Measurements from ENCODE around the gene CD84.
A peak's percentile ranks its signal among the peaks of the same experiment; 100 is the strongest.
"Not testable (repeated sequence)": the region's sequence is repeated elsewhere in the genome, so short reads cannot be mapped to it uniquely, and the experiment has no call there.

CD84 gene

DNA sequence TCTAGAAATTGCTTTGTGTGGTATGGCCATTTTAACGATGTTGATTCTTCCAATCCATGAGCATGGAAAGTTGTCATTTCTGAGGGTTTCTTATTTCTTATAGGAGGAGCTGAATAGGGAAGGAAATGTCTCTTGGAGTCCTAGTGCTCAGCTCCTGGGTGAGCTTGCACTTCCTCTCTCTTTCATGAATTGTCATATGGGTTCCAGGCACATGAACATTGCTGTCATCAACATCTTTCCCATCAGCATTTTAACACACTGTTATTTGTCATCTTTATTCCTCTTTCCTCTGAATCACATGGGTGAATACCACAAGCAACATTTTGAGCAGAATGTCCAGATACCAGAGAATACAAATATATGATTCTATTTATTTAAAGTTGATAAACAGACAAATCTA lies 79.7 kb downstream of the CD84 start:
- Histone ChIP-seq H3K27me3 (ENCODE audit: insufficient read depth, low read depth, severe bottlenecking) (peaks cover 85% of the 10 kb centered on the region), H3K9me3 (ENCODE audit: severe bottlenecking) (peaks cover 13% of the 10 kb centered on the region), H3K4me3 (ENCODE audit: low read depth, low read length) (no peak overlapping the region), H3K36me3 (no peaks in the 10 kb centered on the region), H3K27ac (no peak overlapping the region)
- TF ChIP-seq, protein P1, sequence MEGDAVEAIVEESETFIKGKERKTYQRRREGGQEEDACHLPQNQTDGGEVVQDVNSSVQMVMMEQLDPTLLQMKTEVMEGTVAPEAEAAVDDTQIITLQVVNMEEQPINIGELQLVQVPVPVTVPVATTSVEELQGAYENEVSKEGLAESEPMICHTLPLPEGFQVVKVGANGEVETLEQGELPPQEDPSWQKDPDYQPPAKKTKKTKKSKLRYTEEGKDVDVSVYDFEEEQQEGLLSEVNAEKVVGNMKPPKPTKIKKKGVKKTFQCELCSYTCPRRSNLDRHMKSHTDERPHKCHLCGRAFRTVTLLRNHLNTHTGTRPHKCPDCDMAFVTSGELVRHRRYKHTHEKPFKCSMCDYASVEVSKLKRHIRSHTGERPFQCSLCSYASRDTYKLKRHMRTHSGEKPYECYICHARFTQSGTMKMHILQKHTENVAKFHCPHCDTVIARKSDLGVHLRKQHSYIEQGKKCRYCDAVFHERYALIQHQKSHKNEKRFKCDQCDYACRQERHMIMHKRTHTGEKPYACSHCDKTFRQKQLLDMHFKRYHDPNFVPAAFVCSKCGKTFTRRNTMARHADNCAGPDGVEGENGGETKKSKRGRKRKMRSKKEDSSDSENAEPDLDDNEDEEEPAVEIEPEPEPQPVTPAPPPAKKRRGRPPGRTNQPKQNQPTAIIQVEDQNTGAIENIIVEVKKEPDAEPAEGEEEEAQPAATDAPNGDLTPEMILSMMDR (IDR thresholded peaks at IDR 0.05; ENCODE audit: low read depth, low read length) = no peak
- no peak for DNase-seq

- H3K9me3 ChIP-seq (ENCODE audit: severe bottlenecking) = peaks cover 16% of the 10 kb centered on the region
- H3K27me3 ChIP-seq (ENCODE audit: insufficient read depth, low read depth, severe bottlenecking) = peaks cover 87% of the 10 kb centered on the region
- H3K36me3 ChIP-seq; DNase-seq; H3K4me3 ChIP-seq (ENCODE audit: low read depth, low read length); H3K27ac ChIP-seq: not testable (repeated sequence)
Observed at GRCh38 chr1:160498301-160499065, 80.8 kb downstream of the CD84 start.

DNA sequence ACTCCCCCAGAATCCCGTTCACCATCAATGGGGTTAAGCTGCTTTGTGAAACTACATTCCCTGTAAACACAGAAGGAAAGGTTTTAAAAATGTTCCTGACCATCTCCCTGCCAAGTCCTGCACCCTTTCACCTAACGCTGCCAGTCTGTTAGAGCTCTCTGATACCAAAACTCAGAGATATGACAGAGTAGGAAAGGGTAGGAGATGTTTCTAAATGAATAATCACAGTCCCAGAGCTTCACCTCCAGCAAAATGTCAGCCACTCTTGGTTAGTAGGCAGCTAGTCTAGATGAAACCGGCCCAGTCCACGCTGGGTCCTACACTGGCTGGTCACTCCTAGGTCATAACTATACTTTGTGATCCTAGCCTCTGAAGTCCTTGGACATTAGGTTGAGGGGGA lies 83.0 kb downstream of the CD84 start:
- TF ChIP-seq, protein P1 (IDR thresholded peaks at IDR 0.05; ENCODE audit: low read depth, low read length) = no peak

GRCh38 chr1:160494620-160495019 lies 84.7 kb downstream of the CD84 start:
- Histone ChIP-seq H3K36me3 (no peaks in the 10 kb centered on the region), H3K27ac (no peak overlapping the region), H3K9me3 (ENCODE audit: severe bottlenecking) (peaks cover 13% of the 10 kb centered on the region), H3K4me3 (ENCODE audit: low read depth, low read length) (no peak overlapping the region), H3K27me3 (ENCODE audit: insufficient read depth, low read depth, severe bottlenecking) (peaks cover 91% of the 10 kb centered on the region)
- TF ChIP-seq, protein P1 (IDR thresholded peaks at IDR 0.05; ENCODE audit: low read depth, low read length) = peak; percentile 67
- DNase-seq = no peak

More for the DNA sequence above, 83.0 kb downstream of the CD84 start:
- peaks cover 89% of the 10 kb centered on the region for H3K27me3 ChIP-seq (ENCODE audit: insufficient read depth, low read depth, severe bottlenecking)
- no peak overlapping the region for H3K27ac ChIP-seq
- no peaks in the 10 kb centered on the region for H3K36me3 ChIP-seq
- H3K9me3 ChIP-seq (ENCODE audit: severe bottlenecking) = peaks cover 13% of the 10 kb centered on the region
- no peak overlapping the region for H3K4me3 ChIP-seq (ENCODE audit: low read depth, low read length)
- no peak for DNase-seq

- Histone ChIP-seq H3K36me3 (no peaks in the 10 kb centered on the region), H3K27me3 (ENCODE audit: insufficient read depth, low read depth, severe bottlenecking) (peaks cover 98% of the 10 kb centered on the region), H3K4me3 (ENCODE audit: low read depth, low read length) (no peak overlapping the region), H3K9me3 (ENCODE audit: severe bottlenecking) (peaks cover 4% of the 10 kb centered on the region), H3K27ac (no peak overlapping the region)
- no peak for DNase-seq
- TF ChIP-seq, protein P1 (IDR thresholded peaks at IDR 0.05; ENCODE audit: low read depth, low read length) = no peak
Observed at GRCh38 chr1:160492617-160493016, 86.7 kb downstream of the CD84 start.

DNA sequence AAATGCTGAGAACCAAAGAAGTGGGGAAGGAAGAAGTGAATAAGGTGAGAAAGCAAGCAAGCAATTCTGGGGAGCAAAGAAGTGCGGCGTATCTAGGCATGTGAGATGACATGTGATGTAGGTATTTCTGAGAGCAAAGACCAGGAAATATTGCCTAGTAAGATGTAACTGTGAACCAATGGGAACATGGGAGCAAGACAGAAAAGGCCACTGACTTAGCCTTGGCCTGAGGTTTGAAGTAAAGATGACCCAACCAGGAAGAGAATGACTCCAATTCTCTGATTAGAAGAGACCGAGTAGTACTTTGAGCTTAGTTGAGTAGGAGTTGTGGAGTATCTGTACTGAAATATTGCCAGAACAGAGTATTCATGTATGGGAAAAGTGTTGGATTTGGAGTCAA lies 87.3 kb downstream of the CD84 start:
- TF ChIP-seq, protein P1 (IDR thresholded peaks at IDR 0.05; ENCODE audit: low read depth, low read length) = no peak
- Histone ChIP-seq H3K36me3 (no peaks in the 10 kb centered on the region), H3K9me3 (ENCODE audit: severe bottlenecking) (peaks cover 4% of the 10 kb centered on the region), H3K4me3 (ENCODE audit: low read depth, low read length) (no peak overlapping the region), H3K27ac (no peak overlapping the region), H3K27me3 (ENCODE audit: insufficient read depth, low read depth, severe bottlenecking) (peaks cover 98% of the 10 kb centered on the region)
- no peak for DNase-seq

Measured in WERI-Rb-1 (cell line).